Adrenal gland (tissue), 5 donors: ENCODE results near the gene KRT73.

Source experiments
- POLR2A ChIP-seq, 2 donors: fragments of 450-650 bp; IDR thresholded peaks; one replicate each; pipeline ENCODE4 v1.6.1; 2017; ENCODE audit warnings: antibody characterized with exemption in 2 of 2, mild to moderate bottlenecking in 2 of 2, moderate library complexity in 1 of 2
- TF ChIP-seq, protein P1 (sequence below), 6 experiments: fragments of 450-650 bp in 4 of 6; fragments of 200-600 bp in 2 of 6; sonication (generic) in 1 of 6; IDR thresholded peaks; 1 replicate in 5 of 6; 2 replicates in 1 of 6; pipeline versions ENCODE4 v1.5.1 to v1.8.0; 2016 to 2021; ENCODE audit warnings: antibody characterized with exemption in 6 of 6, mild to moderate bottlenecking in 2 of 6, moderate library complexity in 1 of 6
- donor health status: DM: no; HTN: no; CAD: no.

GRCh38 chr12:52605542-52605941, 12.8 kb downstream of the KRT73 start:
- no peak for TF ChIP-seq POLR2A (IDR thresholded peaks at IDR 0.05)
- TF ChIP-seq, protein P1, sequence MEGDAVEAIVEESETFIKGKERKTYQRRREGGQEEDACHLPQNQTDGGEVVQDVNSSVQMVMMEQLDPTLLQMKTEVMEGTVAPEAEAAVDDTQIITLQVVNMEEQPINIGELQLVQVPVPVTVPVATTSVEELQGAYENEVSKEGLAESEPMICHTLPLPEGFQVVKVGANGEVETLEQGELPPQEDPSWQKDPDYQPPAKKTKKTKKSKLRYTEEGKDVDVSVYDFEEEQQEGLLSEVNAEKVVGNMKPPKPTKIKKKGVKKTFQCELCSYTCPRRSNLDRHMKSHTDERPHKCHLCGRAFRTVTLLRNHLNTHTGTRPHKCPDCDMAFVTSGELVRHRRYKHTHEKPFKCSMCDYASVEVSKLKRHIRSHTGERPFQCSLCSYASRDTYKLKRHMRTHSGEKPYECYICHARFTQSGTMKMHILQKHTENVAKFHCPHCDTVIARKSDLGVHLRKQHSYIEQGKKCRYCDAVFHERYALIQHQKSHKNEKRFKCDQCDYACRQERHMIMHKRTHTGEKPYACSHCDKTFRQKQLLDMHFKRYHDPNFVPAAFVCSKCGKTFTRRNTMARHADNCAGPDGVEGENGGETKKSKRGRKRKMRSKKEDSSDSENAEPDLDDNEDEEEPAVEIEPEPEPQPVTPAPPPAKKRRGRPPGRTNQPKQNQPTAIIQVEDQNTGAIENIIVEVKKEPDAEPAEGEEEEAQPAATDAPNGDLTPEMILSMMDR (IDR thresholded peaks at IDR 0.05), result no peak
